Adrenal gland (tissue), 5 donors: Measurements from ENCODE around the gene DDX56.

Experiments used
- POLR2A ChIP-seq, 2 donors: fragments of 450-650 bp; IDR thresholded peaks; one replicate each; pipeline ENCODE4 v1.6.1; 2017; ENCODE audit warnings: antibody characterized with exemption in 2 of 2, mild to moderate bottlenecking in 2 of 2, moderate library complexity in 1 of 2
- TF ChIP-seq, protein P1 (sequence below), 6 experiments: fragments of 450-650 bp in 4 of 6; fragments of 200-600 bp in 2 of 6; sonication (generic) in 1 of 6; IDR thresholded peaks; 1 replicate in 5 of 6; 2 replicates in 1 of 6; pipeline versions ENCODE4 v1.5.1 to v1.8.0; 2016 to 2021; ENCODE audit warnings: antibody characterized with exemption in 6 of 6, mild to moderate bottlenecking in 2 of 6, moderate library complexity in 1 of 6
- donor health status: DM: no; HTN: no; CAD: no.

DNA sequence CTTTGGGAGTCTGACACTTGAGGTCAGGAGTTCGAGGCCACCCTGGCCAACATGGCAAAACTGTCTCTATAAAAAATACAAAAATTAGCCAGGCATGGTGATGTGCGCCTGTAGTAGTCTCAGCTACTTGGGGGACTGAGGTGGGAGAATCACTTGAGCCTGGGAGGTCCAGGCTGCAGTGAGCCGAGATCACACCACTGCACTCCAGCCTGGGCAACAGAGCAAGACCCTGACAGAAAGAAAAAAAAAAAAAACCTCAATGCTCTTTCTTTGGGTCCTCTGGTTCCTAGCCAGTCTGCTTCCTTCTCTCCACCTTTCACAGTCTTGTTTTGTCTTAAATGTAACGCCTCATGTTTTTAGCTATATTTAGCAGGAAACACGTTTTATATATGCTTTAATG is 42.1 kb upstream of the DDX56 start:
- TF ChIP-seq, protein P1, sequence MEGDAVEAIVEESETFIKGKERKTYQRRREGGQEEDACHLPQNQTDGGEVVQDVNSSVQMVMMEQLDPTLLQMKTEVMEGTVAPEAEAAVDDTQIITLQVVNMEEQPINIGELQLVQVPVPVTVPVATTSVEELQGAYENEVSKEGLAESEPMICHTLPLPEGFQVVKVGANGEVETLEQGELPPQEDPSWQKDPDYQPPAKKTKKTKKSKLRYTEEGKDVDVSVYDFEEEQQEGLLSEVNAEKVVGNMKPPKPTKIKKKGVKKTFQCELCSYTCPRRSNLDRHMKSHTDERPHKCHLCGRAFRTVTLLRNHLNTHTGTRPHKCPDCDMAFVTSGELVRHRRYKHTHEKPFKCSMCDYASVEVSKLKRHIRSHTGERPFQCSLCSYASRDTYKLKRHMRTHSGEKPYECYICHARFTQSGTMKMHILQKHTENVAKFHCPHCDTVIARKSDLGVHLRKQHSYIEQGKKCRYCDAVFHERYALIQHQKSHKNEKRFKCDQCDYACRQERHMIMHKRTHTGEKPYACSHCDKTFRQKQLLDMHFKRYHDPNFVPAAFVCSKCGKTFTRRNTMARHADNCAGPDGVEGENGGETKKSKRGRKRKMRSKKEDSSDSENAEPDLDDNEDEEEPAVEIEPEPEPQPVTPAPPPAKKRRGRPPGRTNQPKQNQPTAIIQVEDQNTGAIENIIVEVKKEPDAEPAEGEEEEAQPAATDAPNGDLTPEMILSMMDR (IDR thresholded peaks at IDR 0.05), result no peak
- TF ChIP-seq POLR2A (IDR thresholded peaks at IDR 0.05), result no peak
